HFFc6 (cell line): ENCODE measurements around the gene NDUFAF3. TPM values are rescaled to one million over a fixed set of nuclear protein-coding genes. Genes with fewer than 3 reads are reported as not detected.
A peak's percentile ranks its signal among the peaks of the same experiment; 100 is the strongest.

ENCODE experiments used
- DNase-seq: peaks from one replicate; pipeline ENCODE4 v3.0.0-alpha.2; 2018
- H3K27ac Mint-ChIP-seq: 2 replicates; pipeline ENCODE4 v1.8.0; 2020; ENCODE audit warnings: mild to moderate bottlenecking, mixed read lengths
- H3K27me3 Mint-ChIP-seq: 2 replicates; pipeline ENCODE4 v1.8.0; 2021; ENCODE audit warnings: mild to moderate bottlenecking, moderate library complexity, mixed read lengths; ENCODE audit not compliant: insufficient read depth
- H3K36me3 Mint-ChIP-seq: 2 replicates; pipeline ENCODE4 v1.8.0; 2021; ENCODE audit warnings: low read depth, mixed read lengths
- H3K4me1 Mint-ChIP-seq: 2 replicates; pipeline ENCODE4 v1.8.0; 2020; ENCODE audit warnings: low read depth, mixed read lengths
- H3K4me3 Mint-ChIP-seq: 2 replicates; pipeline ENCODE4 v1.8.0; 2020; ENCODE audit warnings: mild to moderate bottlenecking, moderate library complexity, mixed read lengths
- H3K9me3 Mint-ChIP-seq: 2 replicates; pipeline ENCODE4 v1.8.0; 2020; ENCODE audit warnings: mild to moderate bottlenecking, mixed read lengths
- microRNA-seq: library from miRNA; unstranded; fragments of <30 nt; microRNA quantifications from one replicate; pipeline ENCODE4, GENCODE V29; 2019
- total RNA-seq, 6 experiments: library from RNA; stranded (reverse); fragmentation: NEBNext Ultra II Directional; extraction: Animal tissue kit (Norgen Biotek cat#: 25700); gene quantifications; 2 replicates in 1 of 6; 3 replicates in 5 of 6; pipeline ENCODE4 v1.2.3, GENCODE V29; 2021
- TF ChIP-seq, protein P1 (sequence below): fragments of 200-600 bp; sonication (generic); IDR thresholded peaks from 2 replicates; pipeline ENCODE4 v1.5.0; 2021; ENCODE audit warnings: antibody characterized with exemption, mild to moderate bottlenecking

Gene NDUFAF3
- total RNA-seq, 6 experiments from 2014 or later, result 129 to 164 (median 153) TPM

DNA sequence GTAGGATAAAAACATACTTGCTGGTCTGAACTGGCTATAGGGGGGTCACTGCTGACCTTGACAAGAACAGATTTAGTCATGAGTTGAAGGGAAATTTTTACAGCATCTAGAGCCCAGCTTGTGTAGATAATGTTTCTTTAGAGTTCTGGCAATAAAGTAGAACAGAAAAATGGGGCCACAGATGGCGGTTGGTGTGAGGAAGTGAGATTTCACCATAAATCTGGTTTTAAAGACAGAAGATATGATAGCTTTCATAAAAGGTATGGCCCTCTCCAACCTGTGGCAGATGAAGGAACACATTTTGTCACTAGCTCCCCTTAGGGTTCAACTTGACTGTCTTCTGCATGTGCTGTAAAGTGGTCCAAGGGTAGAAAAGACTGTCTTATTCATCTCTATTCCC, 31.6 kb downstream of the NDUFAF3 start:
- no peak for DNase-seq
- peaks cover 36% of the 10 kb centered on the region for H3K36me3 Mint-ChIP-seq
- no peak overlapping the region for H3K27ac Mint-ChIP-seq
- TF ChIP-seq, protein P1, sequence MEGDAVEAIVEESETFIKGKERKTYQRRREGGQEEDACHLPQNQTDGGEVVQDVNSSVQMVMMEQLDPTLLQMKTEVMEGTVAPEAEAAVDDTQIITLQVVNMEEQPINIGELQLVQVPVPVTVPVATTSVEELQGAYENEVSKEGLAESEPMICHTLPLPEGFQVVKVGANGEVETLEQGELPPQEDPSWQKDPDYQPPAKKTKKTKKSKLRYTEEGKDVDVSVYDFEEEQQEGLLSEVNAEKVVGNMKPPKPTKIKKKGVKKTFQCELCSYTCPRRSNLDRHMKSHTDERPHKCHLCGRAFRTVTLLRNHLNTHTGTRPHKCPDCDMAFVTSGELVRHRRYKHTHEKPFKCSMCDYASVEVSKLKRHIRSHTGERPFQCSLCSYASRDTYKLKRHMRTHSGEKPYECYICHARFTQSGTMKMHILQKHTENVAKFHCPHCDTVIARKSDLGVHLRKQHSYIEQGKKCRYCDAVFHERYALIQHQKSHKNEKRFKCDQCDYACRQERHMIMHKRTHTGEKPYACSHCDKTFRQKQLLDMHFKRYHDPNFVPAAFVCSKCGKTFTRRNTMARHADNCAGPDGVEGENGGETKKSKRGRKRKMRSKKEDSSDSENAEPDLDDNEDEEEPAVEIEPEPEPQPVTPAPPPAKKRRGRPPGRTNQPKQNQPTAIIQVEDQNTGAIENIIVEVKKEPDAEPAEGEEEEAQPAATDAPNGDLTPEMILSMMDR, result no peak
- H3K27me3 Mint-ChIP-seq, result peaks cover 6% of the 10 kb centered on the region
- H3K4me1 Mint-ChIP-seq, result peaks cover 18% of the 10 kb centered on the region
- H3K4me3 Mint-ChIP-seq, result no peak overlapping the region
- no peaks in the 10 kb centered on the region for H3K9me3 Mint-ChIP-seq

DNA sequence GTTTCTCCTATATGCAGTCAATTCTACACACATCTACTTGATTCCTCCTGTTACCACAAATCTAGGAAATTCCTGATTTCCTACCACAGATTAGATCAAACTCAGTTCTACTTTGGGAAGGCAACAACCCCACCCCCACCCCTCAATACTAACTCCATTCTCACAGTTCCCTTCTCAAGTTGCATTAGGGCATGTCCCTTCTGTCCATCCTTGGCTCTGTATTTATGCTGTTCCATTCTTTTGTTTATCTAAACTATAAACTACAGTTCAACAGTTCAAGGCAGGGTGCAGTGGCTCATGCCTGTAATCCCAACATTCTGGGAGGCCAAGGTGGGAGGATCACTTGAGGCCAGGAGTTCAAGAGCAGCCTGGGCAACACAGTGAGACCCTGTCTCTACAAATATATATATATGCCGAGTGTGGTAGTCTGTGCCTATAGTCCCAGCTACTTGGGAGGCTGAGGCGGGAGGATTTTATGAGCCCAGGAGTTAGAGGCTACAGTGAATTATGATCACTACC, 32.5 kb downstream of the NDUFAF3 start:
- H3K9me3 Mint-ChIP-seq, result no peaks in the 10 kb centered on the region

DNA sequence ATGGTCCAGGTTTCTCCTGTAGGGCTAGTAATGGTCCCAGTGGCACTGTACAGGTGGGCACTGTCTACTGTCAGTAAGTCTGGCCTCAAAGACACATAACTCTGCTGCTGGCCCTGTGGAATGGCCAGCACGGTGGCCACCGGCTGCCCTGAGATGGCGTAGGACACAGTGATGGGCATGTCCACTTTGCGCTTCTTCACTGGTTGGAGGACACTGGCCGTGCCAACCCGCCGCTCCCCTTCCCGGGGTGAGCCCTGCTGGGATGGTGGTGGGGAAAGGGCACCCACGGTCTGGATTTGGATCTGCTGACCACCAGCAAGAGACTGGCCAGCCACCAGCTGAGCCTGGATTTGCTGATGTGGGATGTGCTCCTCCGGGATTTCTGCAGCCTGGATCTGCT, 35.3 kb downstream of the NDUFAF3 start:
- peaks cover 4% of the 10 kb centered on the region for H3K27me3 Mint-ChIP-seq
- no peaks in the 10 kb centered on the region for H3K9me3 Mint-ChIP-seq
- H3K36me3 Mint-ChIP-seq, result peaks cover 21% of the 10 kb centered on the region
- H3K27ac Mint-ChIP-seq, result no peak overlapping the region
- TF ChIP-seq, protein P1, result no peak
- no peak for DNase-seq
- peaks cover 10% of the 10 kb centered on the region for H3K4me1 Mint-ChIP-seq
- no peak overlapping the region for H3K4me3 Mint-ChIP-seq

More for the DNA sequence above, 32.5 kb downstream of the NDUFAF3 start:
- H3K4me1 Mint-ChIP-seq, result peaks cover 18% of the 10 kb centered on the region
- no peak overlapping the region for H3K27ac Mint-ChIP-seq
- H3K36me3 Mint-ChIP-seq, result peaks cover 36% of the 10 kb centered on the region
- TF ChIP-seq, protein P1, result no peak
- no peak for DNase-seq
- no peak overlapping the region for H3K4me3 Mint-ChIP-seq
- H3K27me3 Mint-ChIP-seq, result peaks cover 4% of the 10 kb centered on the region

DNA sequence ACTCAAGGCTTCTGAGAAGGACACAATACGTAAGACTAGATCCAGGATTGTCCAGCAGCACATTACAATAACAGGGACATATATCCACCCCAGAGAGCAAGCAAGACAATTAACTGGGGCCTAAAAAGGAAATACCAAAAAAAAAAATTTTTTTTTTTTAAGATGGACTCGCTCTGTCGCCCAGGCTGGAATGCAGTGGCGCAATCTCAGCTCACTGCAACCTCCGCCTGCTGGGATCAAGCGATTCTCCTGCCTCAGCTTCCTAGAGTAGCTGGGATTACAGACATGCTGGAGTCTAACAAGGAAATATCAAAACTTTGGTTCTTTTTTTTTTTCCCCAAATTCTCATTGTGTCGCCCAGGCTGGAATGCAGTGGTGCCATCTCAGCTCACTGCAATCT, 36.1 kb downstream of the NDUFAF3 start:
- DNase-seq, result no peak
- H3K9me3 Mint-ChIP-seq, result no peaks in the 10 kb centered on the region
- peaks cover 10% of the 10 kb centered on the region for H3K4me1 Mint-ChIP-seq
- peaks cover 16% of the 10 kb centered on the region for H3K36me3 Mint-ChIP-seq
- TF ChIP-seq, protein P1, result no peak
- no peak overlapping the region for H3K27ac Mint-ChIP-seq
- peaks cover 4% of the 10 kb centered on the region for H3K27me3 Mint-ChIP-seq
- no peak overlapping the region for H3K4me3 Mint-ChIP-seq

Small RNA genes within 50 kb of the gene (microRNA-seq; reads per million reads assigned to microRNA genes)
- gene MIR191 (6,360 reads per million, percentile 91 among the genes with 10 or more reads in this experiment), gene MIR425 (5,483 reads per million, percentile 90 among the genes with 10 or more reads in this experiment)

Other genes with a start within 250 kb of the NDUFAF3 start
- 10 to 100 TPM; 60.6 to 72.7 (median 68.2) TPM for gene PRKAR2A, start 174.2 kb upstream of the NDUFAF3 start, total RNA-seq
- 10 to 100 TPM; 20.4 to 25.2 (median 22.0) TPM for gene SLC25A20, start 123.2 kb upstream of the NDUFAF3 start, total RNA-seq
- 10 to 100 TPM; 60.0 to 71.6 (median 68.3) TPM for gene ARIH2, start 103.3 kb upstream of the NDUFAF3 start, total RNA-seq
- gene P4HTM, start 31.9 kb upstream of the NDUFAF3 start, total RNA-seq, result 10 to 100 TPM; 29.1 to 41.4 (median 31.6) TPM
- gene WDR6, start 14.7 kb upstream of the NDUFAF3 start, total RNA-seq, result 100 to 1,000 TPM; 107 to 123 (median 115) TPM
- 10 to 100 TPM; 25.3 to 33.9 (median 29.5) TPM for gene DALRD3, start 3.5 kb upstream of the NDUFAF3 start, total RNA-seq
- gene IMPDH2, start 7.3 kb downstream of the NDUFAF3 start, total RNA-seq, result 100 to 1,000 TPM; 195 to 228 (median 202) TPM
- gene QRICH1, start 72.0 kb downstream of the NDUFAF3 start, total RNA-seq, result 100 to 1,000 TPM in 2 of 6 experiments, 10 to 100 TPM in 4; 88.7 to 106 (median 94.6) TPM
- gene QARS1, start 82.6 kb downstream of the NDUFAF3 start, total RNA-seq, result 100 to 1,000 TPM; 183 to 263 (median 237) TPM
- 10 to 100 TPM; 35.2 to 49.2 (median 42.6) TPM for gene USP19, start 98.7 kb downstream of the NDUFAF3 start, total RNA-seq
- 100 to 1,000 TPM; 432 to 518 (median 449) TPM for gene LAMB2, start 110.9 kb downstream of the NDUFAF3 start, total RNA-seq
- 10 to 100 TPM; 20.0 to 23.7 (median 21.9) TPM for gene CCDC71, start 144.2 kb downstream of the NDUFAF3 start, total RNA-seq
- 10 to 100 TPM; 16.7 to 22.0 (median 19.6) TPM for gene KLHDC8B, start 149.5 kb downstream of the NDUFAF3 start, total RNA-seq